Activated CD8-positive, alpha-beta memory T cell treated with anti-CD3 and anti-CD28 coated beads, Interleukin-2, amount 50 U/mL, for 4 hours (primary cell): ENCODE data around the gene BCAS4.

Experiments used
- DNase-seq: peaks from one replicate; pipeline ENCODE4 v3.0.0-alpha.2; 2020

The BCAS4 gene

GRCh38 chr20:50855498-50856474 lies 60.9 kb downstream of the BCAS4 start:
- DNase-seq, result no peak

GRCh38 chr20:50856475-50857041 lies 61.7 kb downstream of the BCAS4 start:
- no peak for DNase-seq

- no peak for DNase-seq
These were observed 62.5 kb downstream of the BCAS4 start for GRCh38 chr20:50857348-50857747.

- no peak for DNase-seq
These were observed 63.7 kb downstream of the BCAS4 start for GRCh38 chr20:50858525-50858924.

GRCh38 chr20:50859161-50859560 lies 64.3 kb downstream of the BCAS4 start:
- no peak for DNase-seq

- no peak for DNase-seq
These were observed 66.2 kb downstream of the BCAS4 start for GRCh38 chr20:50861012-50861411.

- DNase-seq, result no peak
These were observed 67.7 kb downstream of the BCAS4 start for GRCh38 chr20:50862546-50862945.

GRCh38 chr20:50865114-50865513 lies 70.3 kb downstream of the BCAS4 start:
- no peak for DNase-seq

GRCh38 chr20:50865591-50865990 lies 70.7 kb downstream of the BCAS4 start:
- no peak for DNase-seq

- no peak for DNase-seq
These were observed 71.3 kb downstream of the BCAS4 start for GRCh38 chr20:50866036-50866685.

- DNase-seq, result no peak
These were observed 72.0 kb downstream of the BCAS4 start for GRCh38 chr20:50866831-50867230.

- DNase-seq, result no peak
These were observed 72.9 kb downstream of the BCAS4 start for GRCh38 chr20:50867805-50868204.

GRCh38 chr20:50868509-50869495 lies 73.9 kb downstream of the BCAS4 start:
- no peak for DNase-seq

- no peak for DNase-seq
These were observed 75.8 kb downstream of the BCAS4 start for GRCh38 chr20:50870561-50871161.

- no peak for DNase-seq
These were observed 77.9 kb downstream of the BCAS4 start for GRCh38 chr20:50872560-50873425.

GRCh38 chr20:50873585-50873984 lies 78.7 kb downstream of the BCAS4 start:
- no peak for DNase-seq

- DNase-seq, result no peak
These were observed 79.4 kb downstream of the BCAS4 start for GRCh38 chr20:50874111-50874757.

GRCh38 chr20:50874758-50875665 lies 80.2 kb downstream of the BCAS4 start:
- no peak for DNase-seq

- DNase-seq, result no peak
These were observed 81.3 kb downstream of the BCAS4 start for GRCh38 chr20:50876063-50876685.
